Keratinocyte (primary cell): ENCODE data around the gene CELA1. TPM values are rescaled to one million over a fixed set of nuclear protein-coding genes. Genes with fewer than 3 reads are reported as not detected.
"Not testable (repeated sequence)": the region's sequence is repeated elsewhere in the genome, so short reads cannot be mapped to it uniquely, and the experiment has no call there.

Experiments used
- DNase-seq: peaks from one replicate; pipeline ENCODE4 v3.0.0-alpha.2; 2011; ENCODE audit warnings: low read depth, missing footprints, low spot score
- FAIRE-seq: peaks from 2 replicates; lab custom pipeline; 2011; peaks lifted over from hg19 to GRCh38; lab: Jason Lieb, UNC
- H2AFZ ChIP-seq: 2 replicates; pipeline ENCODE4 v1.6.0; 2012; ENCODE audit warnings: low read length, control low read depth, inconsistent platforms; ENCODE audit not compliant: control insufficient read depth
- H3K27ac ChIP-seq: 2 replicates; pipeline ENCODE4 v1.5.1; 2011; ENCODE audit warnings: low read length; ENCODE audit not compliant: control insufficient read depth, insufficient read depth
- H3K27me3 ChIP-seq: 3 replicates; pipeline ENCODE4 v1.6.0; 2011; ENCODE audit warnings: low read length; ENCODE audit not compliant: control insufficient read depth, insufficient read depth; ENCODE audit errors: extremely low read depth
- H3K36me3 ChIP-seq, 2 experiments: 2 replicates in 1 of 2; 3 replicates in 1 of 2; pipeline ENCODE4 v1.5.1; 2011; ENCODE audit warnings: low read length in 2 of 2, mild to moderate bottlenecking in 1 of 2; ENCODE audit not compliant: control insufficient read depth in 2 of 2, insufficient read depth in 2 of 2; ENCODE audit errors: extremely low read depth in 1 of 2
- H3K4me1 ChIP-seq: 3 replicates; pipeline ENCODE4 v1.5.1; 2011; ENCODE audit warnings: low read length; ENCODE audit not compliant: control insufficient read depth, insufficient read depth; ENCODE audit errors: extremely low read depth
- H3K4me2 ChIP-seq: 3 replicates; pipeline ENCODE4 v1.6.0; 2011; ENCODE audit warnings: low read depth, low read length; ENCODE audit not compliant: control insufficient read depth, insufficient read depth; ENCODE audit errors: extremely low read depth
- H3K4me3 ChIP-seq, 3 experiments: fragments of 200-600 bp in 1 of 3; sonication (generic) in 1 of 3; 2 replicates in 2 of 3; 3 replicates in 1 of 3; pipeline ENCODE4 v1.5.1; 2011 to 2016; ENCODE audit warnings: low read length in 3 of 3, mild to moderate bottlenecking in 3 of 3, control low read depth in 2 of 3, inconsistent platforms in 1 of 3, low read depth in 1 of 3, mixed read lengths in 1 of 3, mixed run types in 1 of 3, moderate library complexity in 1 of 3; ENCODE audit not compliant: control insufficient read depth in 2 of 3, insufficient read depth in 2 of 3; ENCODE audit errors: extremely low read depth in 1 of 3
- H3K79me2 ChIP-seq: 2 replicates; pipeline ENCODE4 v1.6.0; 2012; ENCODE audit warnings: low read length; ENCODE audit not compliant: control insufficient read depth, insufficient read depth
- H3K9ac ChIP-seq: 3 replicates; pipeline ENCODE4 v1.6.0; 2011; ENCODE audit warnings: low read length; ENCODE audit not compliant: control insufficient read depth, insufficient read depth; ENCODE audit errors: extremely low read depth
- H3K9me1 ChIP-seq: 3 replicates; pipeline ENCODE4 v1.6.0; 2011; ENCODE audit warnings: low read length; ENCODE audit not compliant: control insufficient read depth, insufficient read depth; ENCODE audit errors: extremely low read depth
- H3K9me3 ChIP-seq: 2 replicates; pipeline ENCODE4 v1.5.1; 2012; ENCODE audit warnings: low read depth, low read length; ENCODE audit not compliant: control insufficient read depth
- H4K20me1 ChIP-seq: 3 replicates; pipeline ENCODE4 v1.6.0; 2011; ENCODE audit warnings: low read length; ENCODE audit not compliant: control insufficient read depth, insufficient read depth; ENCODE audit errors: extremely low read depth
- CTCF ChIP-seq, 3 experiments: IDR thresholded peaks in 1 of 3; conservative IDR thresholded peaks in 1 of 3; optimal IDR thresholded peaks in 1 of 3; 2 replicates in 2 of 3; 3 replicates in 1 of 3; pipeline versions ENCODE3 to v1.5.1; 2011; ENCODE audit warnings: low read length in 3 of 3, mild to moderate bottlenecking in 3 of 3, moderate library complexity in 2 of 3, control low read depth in 1 of 3, inconsistent platforms in 1 of 3; ENCODE audit not compliant: insufficient read depth in 2 of 3; ENCODE audit errors: extremely low read depth in 1 of 3
- EZH2 ChIP-seq: IDR thresholded peaks from one replicate; pipeline ENCODE4 v1.6.1; 2012; ENCODE audit warnings: inconsistent platforms, mild to moderate bottlenecking, low read length, moderate library complexity
- dilution Hi-C: fragments of 300-500 bp; cut with MboI; formaldehyde crosslinking; loops from one replicate; pipeline ENCODE4 v1.7.0; 2020; ENCODE audit warnings: low sequenced_read_pairs; ENCODE audit not compliant: extremely low pct_ligation_motif_present
- polyA plus RNA-seq, 5 experiments: library from polyadenylated mRNA; depleted of rRNA in 3 of 5; stranded (reverse) in 3 of 5; stranded (forward) in 1 of 5; unstranded in 1 of 5; fragments of >200 nt; gene quantifications; 1 replicate in 1 of 5; 2 replicates in 3 of 5; 3 replicates in 1 of 5; pipeline versions ENCODE4 v1.2.1 to v1.2.3, GENCODE V29; 2011 to 2012; ENCODE audit warnings: missing spikeins in 2 of 5, low read depth in 1 of 5, low replicate concordance in 1 of 5

Gene CELA1
- polyA plus RNA-seq, 1 donor (not counting 4 experiments of a cell fraction or from before 2014, with no cell fraction given): not detected

- TF ChIP-seq EZH2 (no peak), CTCF (optimal IDR thresholded peaks at IDR 0.05 in 1 of 3, IDR thresholded peaks at IDR 0.05 in 1 of 3, conservative IDR thresholded peaks at IDR 0.05 in 1 of 3; ENCODE audit: extremely low read depth in 1 of 3, insufficient read depth in 2 of 3, low read length in 3 of 3) (peak; percentile 86 to 100 (median 94))
- H3K4me1 ChIP-seq: peaks cover 9% of the 10 kb centered on the region
- no peaks in the 10 kb centered on the region for H3K9me3 ChIP-seq
- no peaks in the 10 kb centered on the region for H3K36me3 ChIP-seq
- H3K9ac ChIP-seq: peak overlapping the region; percentile 28
- no peaks in the 10 kb centered on the region for H3K79me2 ChIP-seq
- peak; percentile 21 for DNase-seq
- H3K4me3 ChIP-seq: peak overlapping the region in 1 of 3 experiments; percentile 13
- peak; percentile 26 for FAIRE-seq
- no peaks in the 10 kb centered on the region for H3K9me1 ChIP-seq
- H3K27ac ChIP-seq: no peak overlapping the region
- H2AFZ ChIP-seq: peak overlapping the region; percentile 90
- dilution Hi-C loops: no loop called here
- H3K4me2 ChIP-seq: peak overlapping the region; percentile 69
- no peaks in the 10 kb centered on the region for H4K20me1 ChIP-seq
- no peaks in the 10 kb centered on the region for H3K27me3 ChIP-seq
Observed at GRCh38 chr12:51341251-51342007, 5.0 kb downstream of the CELA1 start.

GRCh38 chr12:51339750-51340149 is 6.7 kb downstream of the CELA1 start:
- Histone ChIP-seq H3K4me3 (no peak overlapping the region), H2AFZ (no peak overlapping the region), H3K4me1 (peaks cover 9% of the 10 kb centered on the region), H3K27me3 (no peaks in the 10 kb centered on the region), H3K79me2 (no peaks in the 10 kb centered on the region), H4K20me1 (no peaks in the 10 kb centered on the region), H3K27ac (no peak overlapping the region), H3K9ac (no peak overlapping the region), H3K9me1 (no peaks in the 10 kb centered on the region), H3K4me2 (no peak overlapping the region), H3K9me3 (no peaks in the 10 kb centered on the region), H3K36me3 (no peaks in the 10 kb centered on the region)
- dilution Hi-C loops: no loop called here
- FAIRE-seq: no peak
- TF ChIP-seq EZH2 (no peak), CTCF (optimal IDR thresholded peaks at IDR 0.05 in 1 of 3, IDR thresholded peaks at IDR 0.05 in 1 of 3, conservative IDR thresholded peaks at IDR 0.05 in 1 of 3; ENCODE audit: extremely low read depth in 1 of 3, insufficient read depth in 2 of 3, low read length in 3 of 3) (no peak)
- DNase-seq: no peak

- H3K79me2 ChIP-seq, H3K27ac ChIP-seq, H3K9me3 ChIP-seq, H4K20me1 ChIP-seq, H3K4me2 ChIP-seq, H3K27me3 ChIP-seq, FAIRE-seq, DNase-seq, H3K9ac ChIP-seq, H3K4me1 ChIP-seq, dilution Hi-C loops, H3K4me3 ChIP-seq, H3K36me3 ChIP-seq, H2AFZ ChIP-seq, H3K9me1 ChIP-seq: not testable (repeated sequence)
Observed at GRCh38 chr12:51337336-51337735, 9.1 kb downstream of the CELA1 start.
